Stimulated activated CD4-positive, alpha-beta T cell treated with anti-CD3 and anti-CD28 coated beads, Interleukin-15, amount 100 ng/mL, for 48 hours (primary cell): ENCODE results near the gene SHROOM1.

ENCODE experiments used
- DNase-seq, 2 donors: peaks; one replicate each; pipeline ENCODE4 v3.0.0-alpha.2; 2020; ENCODE audit warnings: low read depth in 2 of 2

SHROOM1 gene

DNA sequence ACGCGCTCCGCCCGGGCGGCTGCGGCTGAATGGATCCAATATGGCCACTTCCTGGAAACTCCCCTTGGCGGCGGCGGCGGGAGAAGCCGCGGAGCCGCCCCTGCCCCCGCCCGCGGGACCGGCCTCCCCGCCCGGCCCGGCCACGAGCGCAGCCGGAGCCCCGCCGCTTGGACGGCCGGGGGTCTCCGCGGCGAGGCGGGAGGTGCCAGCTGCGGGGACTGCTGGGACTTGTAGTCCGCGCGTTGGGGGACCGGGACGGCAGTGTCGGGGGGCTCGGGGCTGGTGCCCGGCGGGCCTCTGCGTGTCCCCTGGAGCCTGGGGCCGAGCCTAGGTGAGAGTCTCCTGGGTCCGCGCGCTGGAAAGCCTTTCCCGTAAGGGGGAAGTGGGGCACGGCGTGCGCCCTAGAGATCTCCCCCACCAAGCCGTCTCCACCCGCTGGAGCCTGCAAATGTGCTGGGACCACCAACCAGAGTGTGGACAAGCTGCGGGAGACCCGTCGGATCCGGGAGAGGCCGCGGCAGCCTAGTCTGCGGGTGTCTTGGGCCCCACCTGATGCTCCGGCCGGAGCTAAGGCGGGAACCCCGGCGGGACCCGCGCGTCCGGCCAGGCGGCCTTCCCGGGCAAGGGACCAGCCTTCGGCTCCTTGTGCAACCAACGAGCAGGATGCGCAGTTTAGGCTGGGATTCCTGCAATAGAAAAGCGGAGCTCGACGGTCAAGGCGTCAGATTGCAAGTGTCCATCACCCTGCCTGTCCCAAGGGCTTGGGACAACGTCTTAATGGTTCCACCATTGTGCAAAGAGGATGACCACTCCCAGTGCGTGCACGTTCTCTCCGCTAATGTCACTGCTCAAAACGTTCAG, 53.0 kb downstream of the SHROOM1 start, which contains the start of gene SEPTIN8:
SEPTIN8 (minus strand) TSS at position 31 of the 861 bp plus-strand sequence. CDS start 102 bp downstream, outside the sequence.
- peak in 1 of 2 donors; percentile 28 for DNase-seq

DNA sequence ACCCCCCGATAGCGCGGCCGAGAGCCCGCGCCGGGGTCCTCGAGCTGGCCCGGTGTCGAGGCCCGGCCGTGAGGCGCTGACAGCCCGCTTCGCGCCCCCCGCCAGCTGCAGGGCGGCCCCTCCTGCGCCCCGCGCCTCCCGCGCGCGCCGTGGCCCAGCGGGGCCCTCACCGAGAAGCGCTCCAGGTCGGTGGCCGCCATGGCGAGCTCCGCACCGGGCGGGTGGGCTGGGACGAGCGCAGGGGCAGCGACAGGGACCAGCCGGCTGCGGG, 53.6 kb downstream of the SHROOM1 start:
- DNase-seq, result no peak

DNA sequence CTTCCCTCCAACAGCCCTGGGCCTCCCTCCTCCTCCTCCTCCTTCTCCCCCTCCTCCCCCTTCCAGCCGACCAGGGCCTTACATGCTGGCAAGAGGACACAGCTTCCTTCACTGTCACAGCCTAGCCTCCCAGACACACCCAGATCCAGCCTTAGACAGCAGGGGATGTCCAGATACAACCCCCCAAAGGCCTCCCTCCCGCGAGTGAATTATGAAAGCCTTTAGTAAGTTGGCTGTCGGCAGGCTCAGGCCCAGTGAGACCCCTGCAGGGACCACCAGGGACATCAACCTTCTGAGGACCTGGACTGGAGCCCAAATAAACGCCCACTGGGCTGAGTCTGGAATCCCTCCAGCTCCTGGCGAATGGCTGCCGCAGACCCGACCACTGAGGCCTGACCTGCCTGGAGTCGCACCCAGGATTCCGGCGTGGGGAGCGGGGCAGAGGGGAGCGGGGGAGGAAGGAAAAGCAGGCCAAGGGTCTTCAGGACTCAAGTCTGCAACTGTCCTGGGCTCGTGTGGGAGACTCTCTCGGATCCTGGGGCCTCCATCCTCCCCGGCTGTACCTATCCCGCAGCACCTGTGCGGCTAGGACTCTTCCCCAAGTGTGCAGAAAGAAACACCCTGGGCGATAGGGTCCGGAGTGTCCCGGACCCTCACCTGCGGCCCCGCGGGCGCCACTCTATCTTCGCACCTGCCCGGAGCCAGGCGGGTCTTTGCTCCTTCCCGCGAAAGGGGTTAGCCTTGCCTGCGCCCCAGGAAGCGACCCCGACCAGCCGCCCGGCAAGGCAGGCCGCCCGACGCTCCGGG, 54.1 kb downstream of the SHROOM1 start:
- no peak for DNase-seq

DNA sequence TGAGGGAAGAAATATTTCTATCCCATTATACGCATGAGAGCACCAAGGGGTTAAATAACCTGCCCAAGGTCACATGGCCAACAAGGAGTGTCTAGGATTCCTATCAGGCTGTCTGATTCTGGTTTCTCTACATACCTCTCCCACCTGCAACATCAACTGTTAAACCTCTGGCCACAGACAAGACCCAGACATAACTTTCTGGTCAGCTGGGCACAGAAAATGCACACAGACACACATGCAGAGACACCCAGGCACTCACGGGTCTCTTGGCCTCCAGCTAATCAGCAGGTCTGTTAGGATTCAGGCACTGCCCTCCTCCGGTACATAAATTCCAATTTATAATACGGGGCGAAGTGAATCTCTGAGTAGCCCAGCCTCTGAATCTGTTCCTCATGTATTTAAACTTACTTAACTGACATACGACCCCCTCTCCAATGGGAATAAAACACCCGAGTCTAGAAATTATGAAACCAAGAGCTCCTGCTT, 54.9 kb downstream of the SHROOM1 start:
- DNase-seq, result no peak

DNA sequence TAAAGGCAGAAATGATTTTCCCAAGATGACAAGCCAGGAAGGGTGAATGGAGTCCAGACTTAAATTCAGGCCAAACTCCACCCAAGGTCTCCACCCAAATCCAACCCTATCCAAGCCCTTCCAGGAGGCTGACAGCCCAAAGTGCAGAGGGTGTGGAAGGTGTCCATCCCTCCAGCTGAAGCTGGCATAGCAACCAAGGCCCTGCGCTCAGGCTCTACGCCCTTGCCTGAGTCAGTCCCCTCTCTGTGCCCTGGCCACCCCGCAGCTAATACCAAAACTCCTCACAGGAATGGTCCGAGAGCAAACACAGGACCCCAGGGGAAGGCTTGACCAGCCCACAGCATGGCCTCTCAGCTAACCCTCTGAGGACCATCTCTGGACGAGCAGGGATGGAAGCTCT, 55.6 kb downstream of the SHROOM1 start:
- DNase-seq, result no peak

DNA sequence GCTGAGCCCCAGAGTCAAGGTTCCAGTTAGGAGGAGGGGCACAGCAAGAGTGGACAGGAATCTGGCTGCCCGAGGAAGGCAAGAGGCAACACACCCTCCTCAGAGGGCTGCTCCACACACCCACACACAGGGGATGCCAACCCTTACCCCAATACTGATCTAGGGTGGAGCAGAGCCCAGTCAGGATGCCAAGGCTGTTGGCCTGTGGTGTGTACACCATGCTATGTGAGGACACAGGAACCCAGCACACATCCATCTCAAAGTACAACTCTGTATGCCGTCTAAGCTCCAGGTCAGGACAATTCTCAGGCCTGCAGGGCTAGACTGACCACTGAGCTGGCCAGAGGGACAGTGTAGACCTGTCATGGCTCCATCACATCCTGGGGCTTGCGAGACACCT, 56.0 kb downstream of the SHROOM1 start:
- no peak for DNase-seq

DNA sequence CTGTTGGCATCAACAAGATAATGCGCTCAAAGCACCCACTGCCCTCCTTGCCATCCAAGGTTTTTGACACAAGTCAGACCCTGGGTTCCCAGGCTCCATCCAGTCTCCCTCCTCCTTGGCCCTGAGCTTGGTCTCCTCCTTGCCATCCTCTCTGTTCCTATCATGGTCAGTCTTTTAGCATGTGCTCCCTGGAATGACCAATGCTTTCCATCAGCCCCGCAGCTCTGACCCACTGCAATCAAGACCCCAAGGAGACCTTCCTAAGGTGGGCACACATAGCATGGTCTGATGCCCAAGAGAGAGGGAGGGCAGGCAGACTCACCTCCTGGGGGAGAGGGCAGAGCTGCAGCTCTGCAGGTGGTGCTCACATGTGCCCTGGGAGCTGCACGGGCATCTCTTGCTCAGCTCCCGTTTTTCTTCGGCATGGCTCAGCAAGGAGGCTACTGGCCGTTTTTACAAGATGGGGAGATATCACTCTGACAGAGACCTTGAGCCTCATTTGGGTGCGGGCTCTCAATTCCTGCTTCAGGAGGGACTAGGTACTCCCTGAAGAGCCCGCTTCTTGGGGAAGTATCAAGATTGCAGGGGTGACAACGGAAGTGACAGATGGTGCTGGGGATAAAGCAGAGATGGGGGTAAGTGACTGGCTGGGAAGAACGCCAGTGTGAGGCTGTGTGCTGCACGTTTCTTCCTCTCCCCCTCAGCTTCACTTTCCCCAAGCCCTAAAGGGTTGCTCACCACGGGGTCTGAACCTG, 56.7 kb downstream of the SHROOM1 start:
- no peak for DNase-seq

DNA sequence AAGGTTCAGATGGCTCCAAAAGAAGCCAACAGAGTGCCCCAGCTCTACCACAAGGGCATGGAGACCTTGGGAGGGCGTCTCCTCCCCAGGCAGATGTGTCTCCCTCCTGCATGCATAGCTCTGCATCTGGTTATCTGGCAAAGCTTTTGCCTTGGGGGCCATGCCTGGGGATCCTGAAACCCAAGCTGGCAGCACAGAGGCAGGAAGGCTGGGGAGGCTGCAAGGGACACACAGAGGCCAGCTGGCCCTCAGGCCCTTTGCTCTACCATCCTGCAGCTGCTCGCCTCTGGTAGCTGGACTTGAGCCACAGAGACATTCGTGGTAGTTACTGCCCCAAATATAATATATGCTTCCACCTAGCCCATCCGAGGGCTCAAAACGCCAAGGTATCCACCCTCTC, 57.3 kb downstream of the SHROOM1 start:
- DNase-seq, result no peak

DNA sequence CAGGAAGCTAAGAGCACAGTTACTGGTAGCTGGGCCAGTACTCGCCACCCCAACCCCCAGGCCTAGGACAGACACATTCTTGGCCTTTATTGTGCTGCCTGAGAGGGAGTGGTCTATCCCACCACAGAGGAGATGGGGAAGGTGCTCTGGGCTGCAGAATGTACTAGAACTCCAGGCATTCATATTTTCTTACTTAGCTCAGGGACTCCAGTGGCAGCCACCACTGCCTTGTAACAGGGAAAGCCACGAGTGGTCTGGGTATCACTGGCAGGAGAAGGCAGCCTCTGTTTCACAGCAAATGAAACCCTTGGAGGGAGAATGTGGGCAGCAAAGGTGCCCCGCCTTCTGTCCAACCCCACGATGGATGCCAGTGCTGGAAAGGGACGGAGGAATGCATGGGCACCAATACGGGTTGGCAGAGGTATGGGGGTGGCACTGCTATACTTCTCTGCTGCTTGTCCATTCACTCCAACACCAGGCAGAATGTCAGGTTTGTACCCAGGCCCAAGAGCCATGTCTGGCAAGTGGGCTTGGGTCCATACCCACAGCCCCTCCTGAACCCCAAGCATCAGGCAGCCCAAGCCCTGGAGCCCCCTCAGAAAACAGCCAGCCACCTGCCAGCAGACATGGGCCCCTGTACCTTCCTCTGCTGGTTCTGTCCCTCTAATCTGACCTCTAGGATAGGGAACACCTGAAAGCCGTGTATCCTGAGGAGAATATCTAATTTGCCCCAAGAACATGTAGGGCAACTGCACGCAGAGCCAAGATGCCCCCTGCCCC, 58.0 kb downstream of the SHROOM1 start:
- DNase-seq, result no peak
